Lower leg skin (tissue), 3 donors: Measurements from ENCODE around the gene STT3B.

Experiments used
- CTCF ChIP-seq, 3 donors: fragments of 450-650 bp; IDR thresholded peaks; one replicate each; pipeline ENCODE4 v1.5.1; 2016; ENCODE audit warnings: antibody characterized with exemption in 3 of 3, mild to moderate bottlenecking in 3 of 3, moderate library complexity in 2 of 3
- POLR2A ChIP-seq, 2 donors: fragments of 450-650 bp; IDR thresholded peaks; one replicate each; pipeline ENCODE4 v1.6.1; 2016 to 2017; ENCODE audit warnings: antibody characterized with exemption in 2 of 2, mild to moderate bottlenecking in 1 of 2, moderate library complexity in 1 of 2

- no peak for TF ChIP-seq CTCF (IDR thresholded peaks at IDR 0.05)
- TF ChIP-seq POLR2A (IDR thresholded peaks at IDR 0.05): no peak
Observed at GRCh38 chr3:31486865-31487533, 45.7 kb upstream of the STT3B start.
